SKM-1 treated with dmso at 0.1 percent for 144 hours (cell line): Measurements from ENCODE around the gene LGALS7.

Experiments used
- DNase-seq: peaks from one replicate; lab custom pipeline; 2025; ENCODE audit not compliant: unreplicated experiment; lab: John Stamatoyannopoulos, UW

The LGALS7 gene

GRCh38 chr19:38727868-38728660 lies 45.3 kb downstream of the LGALS7 start:
- no peak for DNase-seq

GRCh38 chr19:38727306-38727867 lies 45.9 kb downstream of the LGALS7 start:
- DNase-seq = no peak

DNA sequence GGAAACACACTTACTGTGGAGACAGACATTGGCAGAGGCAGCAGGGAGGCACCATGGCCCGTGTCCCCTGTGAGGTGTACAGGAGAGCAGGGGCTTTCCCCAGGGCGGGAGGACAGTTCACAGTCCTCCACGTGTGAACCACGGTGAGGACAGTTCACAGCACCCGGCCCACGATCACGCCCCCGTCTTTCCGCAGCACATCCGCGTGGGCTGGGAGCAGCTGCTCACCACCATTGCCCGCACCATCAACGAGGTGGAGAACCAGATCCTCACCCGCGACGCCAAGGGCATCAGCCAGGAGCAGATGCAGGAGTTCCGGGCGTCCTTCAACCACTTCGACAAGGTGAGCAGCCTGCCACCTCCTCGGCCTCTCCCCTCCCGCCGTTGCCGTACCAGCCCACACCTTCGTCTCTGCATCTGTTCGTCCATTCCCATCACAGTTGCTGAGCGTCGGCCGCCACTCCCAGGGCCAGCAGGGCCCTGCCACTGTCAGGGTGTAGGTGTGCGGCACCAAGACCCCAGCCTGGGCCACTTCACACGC lies 46.5 kb downstream of the LGALS7 start:
- DNase-seq = no peak

GRCh38 chr19:38726284-38726673 lies 47.0 kb downstream of the LGALS7 start:
- DNase-seq = no peak

GRCh38 chr19:38725469-38726283 lies 47.6 kb downstream of the LGALS7 start:
- no peak for DNase-seq

GRCh38 chr19:38723990-38724854 lies 49.1 kb downstream of the LGALS7 start:
- DNase-seq = no peak

- DNase-seq = no peak
Measured at GRCh38 chr19:38723606-38723965, 49.7 kb downstream of the LGALS7 start.

GRCh38 chr19:38722947-38723605 lies 50.2 kb downstream of the LGALS7 start:
- no peak for DNase-seq

GRCh38 chr19:38721979-38722773 lies 51.1 kb downstream of the LGALS7 start:
- DNase-seq = no peak

DNA sequence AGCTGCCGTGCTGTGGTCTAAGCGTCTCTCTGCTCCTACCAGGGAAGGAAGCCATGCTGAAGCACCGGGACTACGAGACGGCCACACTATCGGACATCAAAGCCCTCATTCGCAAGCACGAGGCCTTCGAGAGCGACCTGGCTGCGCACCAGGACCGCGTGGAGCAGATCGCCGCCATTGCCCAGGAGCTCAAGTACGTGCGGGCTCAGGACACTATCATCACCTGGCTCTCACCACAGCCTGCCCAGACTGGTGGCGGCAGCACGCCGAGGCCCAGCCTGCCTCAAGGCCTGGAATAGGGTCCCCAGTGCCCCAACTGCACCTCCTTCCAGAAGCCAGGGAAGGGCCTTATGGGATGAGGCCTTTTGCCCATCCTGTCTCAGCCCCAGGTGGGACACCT lies 51.8 kb downstream of the LGALS7 start:
- no peak for DNase-seq
